Neutrophil (primary cell): Measurements from ENCODE around the gene TMEM51.

Source experiments
- H3K27ac ChIP-seq: fragments of 200-600 bp; sonication (generic); 2 replicates; pipeline ENCODE4 v1.5.1; 2016; ENCODE audit warnings: mild to moderate bottlenecking, moderate library complexity
- H3K27me3 ChIP-seq: fragments of 200-600 bp; sonication (generic); 2 replicates; pipeline ENCODE4 v1.6.0; 2016; ENCODE audit warnings: mild to moderate bottlenecking
- H3K36me3 ChIP-seq: fragments of 200-600 bp; sonication (generic); 2 replicates; pipeline ENCODE4 v1.5.1; 2017
- H3K4me1 ChIP-seq, 2 experiments: fragments of 200-600 bp in 1 of 2; sonication (generic) in 1 of 2; 1 replicate in 1 of 2; 2 replicates in 1 of 2; pipeline versions ENCODE4 v1.5.1 to v1.6.1; 2013 to 2016; ENCODE audit warnings: low read depth in 1 of 2, low read length in 1 of 2, mild to moderate bottlenecking in 1 of 2, moderate library complexity in 1 of 2; ENCODE audit not compliant: control insufficient read depth in 1 of 2, insufficient read depth in 1 of 2
- H3K4me3 ChIP-seq, 2 experiments: fragments of 200-600 bp in 1 of 2; sonication (generic) in 1 of 2; 1 replicate in 1 of 2; 2 replicates in 1 of 2; pipeline ENCODE4 v1.5.1; 2013 to 2016; ENCODE audit warnings: low read depth in 1 of 2, low read length in 1 of 2, mild to moderate bottlenecking in 1 of 2, moderate library complexity in 1 of 2
- H3K9me3 ChIP-seq: fragments of 200-600 bp; sonication (generic); 2 replicates; pipeline ENCODE4 v1.5.1; 2016
- TF ChIP-seq, protein P1 (sequence below): fragments of 200-600 bp; sonication (generic); IDR thresholded peaks from 2 replicates; pipeline ENCODE4 v1.5.1; 2016; ENCODE audit warnings: antibody characterized with exemption

Gene TMEM51

DNA sequence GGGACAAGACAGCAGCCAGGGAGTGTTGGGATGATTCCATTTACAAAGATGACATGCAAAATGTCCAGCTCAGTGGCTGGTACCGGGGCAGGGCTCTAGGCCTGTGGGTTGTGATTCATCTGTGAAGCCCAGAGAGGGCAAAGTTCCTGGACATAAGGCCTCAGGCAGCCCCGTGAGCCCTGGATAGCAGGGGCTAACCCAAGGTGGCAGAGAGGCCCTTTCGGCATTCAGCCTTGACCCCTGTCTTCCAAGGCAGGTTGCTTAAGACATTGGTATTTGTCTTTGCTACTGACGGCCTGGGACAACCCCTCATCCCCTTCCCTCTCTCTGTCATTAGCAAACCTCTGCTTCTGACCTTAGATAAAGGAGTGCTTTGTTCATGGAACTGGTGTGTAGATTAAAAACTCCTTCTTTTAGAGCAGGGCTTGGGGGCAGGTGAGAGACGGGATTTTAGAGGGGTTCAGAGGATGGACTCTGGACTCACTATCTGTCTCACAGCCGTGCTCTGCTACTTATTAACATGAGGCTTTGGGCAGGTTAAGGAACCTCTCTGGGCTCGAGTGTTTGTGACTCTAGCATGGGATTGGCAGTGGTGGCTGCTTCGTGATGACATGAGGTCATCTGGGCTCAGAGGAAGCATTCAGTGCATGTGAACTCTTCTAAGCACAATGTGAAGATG, 36.3 kb downstream of the TMEM51 start:
- Histone ChIP-seq H3K9me3 (no peaks in the 10 kb centered on the region), H3K27me3 (no peaks in the 10 kb centered on the region), H3K27ac (no peak overlapping the region), H3K4me1 (peaks cover 0 to 4% of the 10 kb centered on the region in 2 experiments), H3K4me3 (no peak overlapping the region), H3K36me3 (no peaks in the 10 kb centered on the region)
- TF ChIP-seq, protein P1, sequence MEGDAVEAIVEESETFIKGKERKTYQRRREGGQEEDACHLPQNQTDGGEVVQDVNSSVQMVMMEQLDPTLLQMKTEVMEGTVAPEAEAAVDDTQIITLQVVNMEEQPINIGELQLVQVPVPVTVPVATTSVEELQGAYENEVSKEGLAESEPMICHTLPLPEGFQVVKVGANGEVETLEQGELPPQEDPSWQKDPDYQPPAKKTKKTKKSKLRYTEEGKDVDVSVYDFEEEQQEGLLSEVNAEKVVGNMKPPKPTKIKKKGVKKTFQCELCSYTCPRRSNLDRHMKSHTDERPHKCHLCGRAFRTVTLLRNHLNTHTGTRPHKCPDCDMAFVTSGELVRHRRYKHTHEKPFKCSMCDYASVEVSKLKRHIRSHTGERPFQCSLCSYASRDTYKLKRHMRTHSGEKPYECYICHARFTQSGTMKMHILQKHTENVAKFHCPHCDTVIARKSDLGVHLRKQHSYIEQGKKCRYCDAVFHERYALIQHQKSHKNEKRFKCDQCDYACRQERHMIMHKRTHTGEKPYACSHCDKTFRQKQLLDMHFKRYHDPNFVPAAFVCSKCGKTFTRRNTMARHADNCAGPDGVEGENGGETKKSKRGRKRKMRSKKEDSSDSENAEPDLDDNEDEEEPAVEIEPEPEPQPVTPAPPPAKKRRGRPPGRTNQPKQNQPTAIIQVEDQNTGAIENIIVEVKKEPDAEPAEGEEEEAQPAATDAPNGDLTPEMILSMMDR = no peak

DNA sequence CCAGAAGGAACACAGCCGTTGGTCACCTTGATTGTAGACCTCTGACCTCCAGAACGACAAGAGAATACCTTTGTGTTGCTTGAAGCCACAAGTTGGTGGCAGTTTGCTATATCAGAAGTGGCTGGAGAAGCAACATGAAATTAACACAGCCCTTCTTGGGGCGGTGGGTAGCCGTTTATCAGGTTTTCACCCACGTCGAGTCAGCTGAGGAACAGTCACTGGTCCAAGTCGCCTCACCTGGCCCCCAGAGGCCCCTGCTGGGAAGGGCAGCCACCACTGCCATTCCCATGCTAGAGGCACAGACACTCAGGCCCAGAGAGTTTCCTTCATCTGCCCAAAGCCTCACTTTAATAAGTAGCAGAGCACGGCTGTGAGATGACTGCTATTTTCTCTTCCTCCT, 37.7 kb downstream of the TMEM51 start:
- H3K27me3 ChIP-seq = no peaks in the 10 kb centered on the region
- H3K36me3 ChIP-seq = no peaks in the 10 kb centered on the region
- peaks cover 0 to 4% of the 10 kb centered on the region in 2 experiments for H3K4me1 ChIP-seq
- H3K9me3 ChIP-seq = no peaks in the 10 kb centered on the region
- TF ChIP-seq, protein P1 = no peak
- H3K27ac ChIP-seq = no peak overlapping the region
- no peak overlapping the region for H3K4me3 ChIP-seq

- H3K4me1 ChIP-seq = peaks cover 0 to 4% of the 10 kb centered on the region in 2 experiments
- no peaks in the 10 kb centered on the region for H3K9me3 ChIP-seq
- H3K27ac ChIP-seq = no peak overlapping the region
- H3K36me3 ChIP-seq = no peaks in the 10 kb centered on the region
- no peak overlapping the region for H3K4me3 ChIP-seq
- TF ChIP-seq, protein P1 = no peak
- H3K27me3 ChIP-seq = no peaks in the 10 kb centered on the region
Measured at GRCh38 chr1:15191770-15192169, 38.2 kb downstream of the TMEM51 start.

DNA sequence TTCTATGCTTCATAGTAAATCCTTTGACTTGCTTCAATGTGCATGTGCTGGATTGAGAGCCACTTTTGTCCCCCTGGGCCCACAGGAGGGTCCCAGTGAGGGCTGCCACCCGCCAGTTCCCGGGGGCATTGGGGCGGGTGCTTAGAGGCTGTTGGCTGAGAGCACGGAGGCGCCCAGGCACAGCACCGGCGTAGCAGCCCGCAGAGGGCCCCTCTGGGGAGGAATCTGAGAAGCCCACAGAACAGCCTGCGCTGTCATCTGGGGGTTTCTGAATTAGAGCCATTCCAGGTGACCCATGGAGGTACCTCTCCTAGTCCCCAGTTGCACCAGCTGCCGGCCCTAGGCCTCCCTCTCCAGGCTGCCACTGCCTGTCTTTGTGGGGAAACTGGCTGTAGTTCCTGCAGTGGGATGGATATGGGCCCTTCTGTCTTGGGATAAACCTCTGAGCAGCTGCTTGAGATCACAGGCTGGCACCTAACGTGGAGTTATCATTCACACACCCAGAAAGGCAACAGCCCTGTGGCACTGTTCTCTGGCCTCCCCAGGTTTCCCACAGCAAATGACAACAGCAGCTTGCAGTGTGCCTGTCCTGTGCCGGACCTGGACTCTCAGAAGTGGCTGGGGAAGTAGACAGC, 39.5 kb downstream of the TMEM51 start:
- TF ChIP-seq, protein P1 = no peak
- H3K4me1 ChIP-seq = peaks cover 0 to 4% of the 10 kb centered on the region in 2 experiments
- no peaks in the 10 kb centered on the region for H3K27me3 ChIP-seq
- H3K4me3 ChIP-seq = no peak overlapping the region
- H3K27ac ChIP-seq = no peak overlapping the region
- no peaks in the 10 kb centered on the region for H3K36me3 ChIP-seq
- H3K9me3 ChIP-seq = no peaks in the 10 kb centered on the region

GRCh38 chr1:15195420-15196052, 42.0 kb downstream of the TMEM51 start:
- no peak overlapping the region for H3K4me3 ChIP-seq
- H3K9me3 ChIP-seq = no peaks in the 10 kb centered on the region
- TF ChIP-seq, protein P1 = no peak
- no peaks in the 10 kb centered on the region for H3K27me3 ChIP-seq
- H3K36me3 ChIP-seq = no peaks in the 10 kb centered on the region
- no peak overlapping the region for H3K27ac ChIP-seq
- no peaks in the 10 kb centered on the region for H3K4me1 ChIP-seq
